ENCODE data around the gene HAUS7.

HAUS7 gene

DNA sequence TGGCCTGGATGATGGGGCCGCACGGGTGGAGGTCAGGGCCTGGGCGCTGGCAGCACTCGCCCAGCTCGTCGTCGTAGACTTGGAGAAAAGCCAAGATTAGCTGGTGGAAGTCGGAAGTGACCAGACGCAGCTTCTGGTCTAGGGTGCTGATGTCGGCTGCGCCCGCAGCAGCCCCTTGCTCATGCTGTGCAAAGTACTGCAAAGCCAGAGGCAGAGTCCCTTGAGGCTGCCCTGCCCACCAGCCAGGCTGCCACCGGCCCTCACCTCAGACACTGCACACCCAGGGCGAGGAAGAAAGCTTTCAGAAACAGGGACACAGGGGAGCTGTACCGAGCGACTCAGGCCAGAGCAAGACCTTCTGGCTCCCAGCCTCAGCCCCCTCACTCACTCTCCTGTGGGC lies 14.8 kb downstream of the HAUS7 start:
- H3K4me2 ChIP-seq (ENCODE audit: low read depth, low read length, poor library complexity, severe bottlenecking), result no peak overlapping the region
- no peak overlapping the region for H3K4me3 ChIP-seq (ENCODE audit: low read length, poor library complexity, severe bottlenecking)
- H3K4me1 ChIP-seq (ENCODE audit: insufficient read depth, low read length, poor library complexity, severe bottlenecking), result no peaks in the 10 kb centered on the region
- H3K9me3 ChIP-seq (ENCODE audit: insufficient read depth, low read depth, low read length), result no peaks in the 10 kb centered on the region
- no peaks in the 10 kb centered on the region; the same call in 1 of the 2 replicates for H3K36me3 ChIP-seq (ENCODE audit: insufficient read depth, low read length)
- no peak overlapping the region for H3K9ac ChIP-seq (ENCODE audit: low read depth, low read length, poor library complexity, severe bottlenecking)
- no peaks in the 10 kb centered on the region for H3K27me3 ChIP-seq (ENCODE audit: insufficient read depth, low read length, poor library complexity, severe bottlenecking)
- H3K9me2 ChIP-seq (replicated peaks; ENCODE audit: low read depth, low read length), result no peaks in the 10 kb centered on the region
- no peaks in the 10 kb centered on the region for H3F3A ChIP-seq (ENCODE audit: low read depth)
- H4K20me1 ChIP-seq (ENCODE audit: insufficient read depth, low read length, poor library complexity, severe bottlenecking), result no peaks in the 10 kb centered on the region
- no peak for TF ChIP-seq EZH2phosphoT487 (IDR thresholded peaks at IDR 0.05; ENCODE audit: borderline replicate concordance)
- TF ChIP-seq CTCF (conservative IDR thresholded peaks at IDR 0.05; ENCODE audit: low read length), result no peak
- H2AFZ ChIP-seq (ENCODE audit: low read length), result no peak overlapping the region
- H3K79me2 ChIP-seq (ENCODE audit: insufficient read depth, low read length), result no peaks in the 10 kb centered on the region

DNA sequence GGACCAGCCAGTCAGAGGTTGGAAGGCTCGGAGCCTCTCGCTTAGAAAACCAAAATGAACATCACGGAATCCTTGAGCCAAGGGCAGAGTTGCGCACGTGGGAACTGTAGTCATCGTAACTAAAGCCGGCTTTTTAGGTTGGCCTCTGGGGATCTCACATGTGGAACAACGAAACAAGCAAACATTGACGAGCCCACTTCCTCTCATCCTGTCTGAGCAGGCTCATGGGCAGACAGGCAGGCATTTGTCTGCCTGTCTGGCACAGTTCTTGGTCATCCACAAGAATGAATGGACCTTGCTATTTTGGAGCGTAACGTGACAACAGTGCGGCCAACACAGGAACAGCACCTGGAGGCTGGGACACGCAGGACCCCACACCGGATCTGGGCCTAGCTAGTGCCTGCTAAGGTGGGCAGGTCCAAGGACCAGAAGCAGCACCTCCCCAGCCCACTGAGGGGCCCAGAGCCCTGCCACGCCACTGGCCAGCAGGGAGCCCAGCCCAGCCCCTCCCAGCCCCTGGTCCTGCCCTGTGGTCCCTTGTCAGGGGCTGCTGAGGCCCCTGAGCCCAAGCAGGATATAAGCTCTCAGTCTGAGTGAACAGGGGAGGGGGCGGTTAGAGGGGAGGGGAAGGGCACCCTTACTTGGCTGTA lies 15.3 kb downstream of the HAUS7 start:
- H3K4me3 ChIP-seq (ENCODE audit: low read length, poor library complexity, severe bottlenecking), result no peak overlapping the region
- H3K9me3 ChIP-seq (ENCODE audit: insufficient read depth, low read depth, low read length), result no peaks in the 10 kb centered on the region
- H3K79me2 ChIP-seq (ENCODE audit: insufficient read depth, low read length), result no peaks in the 10 kb centered on the region
- H3K9ac ChIP-seq (ENCODE audit: low read depth, low read length, poor library complexity, severe bottlenecking), result no peak overlapping the region
- H3K9me2 ChIP-seq (replicated peaks; ENCODE audit: low read depth, low read length), result no peaks in the 10 kb centered on the region
- H3F3A ChIP-seq (ENCODE audit: low read depth), result no peaks in the 10 kb centered on the region
- H4K20me1 ChIP-seq (ENCODE audit: insufficient read depth, low read length, poor library complexity, severe bottlenecking), result no peaks in the 10 kb centered on the region
- no peaks in the 10 kb centered on the region for H3K4me1 ChIP-seq (ENCODE audit: insufficient read depth, low read length, poor library complexity, severe bottlenecking)
- no peaks in the 10 kb centered on the region for H3K27me3 ChIP-seq (ENCODE audit: insufficient read depth, low read length, poor library complexity, severe bottlenecking)
- H3K4me2 ChIP-seq (ENCODE audit: low read depth, low read length, poor library complexity, severe bottlenecking), result no peak overlapping the region
- TF ChIP-seq EZH2phosphoT487 (IDR thresholded peaks at IDR 0.05; ENCODE audit: borderline replicate concordance) (no peak), CTCF (conservative IDR thresholded peaks at IDR 0.05; ENCODE audit: low read length) (no peak)
- no peaks in the 10 kb centered on the region; the same call in 1 of the 2 replicates for H3K36me3 ChIP-seq (ENCODE audit: insufficient read depth, low read length)
- H2AFZ ChIP-seq (ENCODE audit: low read length), result no peak overlapping the region

DNA sequence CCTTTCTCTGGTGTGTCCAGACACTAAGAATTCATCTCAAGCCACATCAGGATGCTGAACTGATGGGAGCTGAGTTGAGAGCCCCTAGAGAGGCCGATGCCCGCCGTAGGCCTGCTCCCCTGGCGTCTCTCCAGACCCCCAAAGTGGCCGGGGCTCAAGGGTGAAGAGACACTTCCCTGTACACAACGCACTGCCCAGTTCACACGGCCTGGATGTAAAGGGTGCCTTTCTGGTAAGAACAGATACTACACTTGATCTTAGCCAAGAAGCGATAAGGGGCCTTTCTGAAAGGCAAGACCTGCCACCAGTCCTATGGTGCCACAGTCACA lies 19.5 kb downstream of the HAUS7 start:
- Histone ChIP-seq H3K79me2 (ENCODE audit: insufficient read depth, low read length) (no peaks in the 10 kb centered on the region), H3K27me3 (ENCODE audit: insufficient read depth, low read length, poor library complexity, severe bottlenecking) (no peaks in the 10 kb centered on the region), H3K4me2 (ENCODE audit: low read depth, low read length, poor library complexity, severe bottlenecking) (no peak overlapping the region), H2AFZ (ENCODE audit: low read length) (no peak overlapping the region), H3K9me2 (replicated peaks; ENCODE audit: low read depth, low read length) (no peaks in the 10 kb centered on the region), H3K9me3 (ENCODE audit: insufficient read depth, low read depth, low read length) (no peaks in the 10 kb centered on the region), H4K20me1 (ENCODE audit: insufficient read depth, low read length, poor library complexity, severe bottlenecking) (no peaks in the 10 kb centered on the region), H3K36me3 (ENCODE audit: insufficient read depth, low read length) (no peaks in the 10 kb centered on the region; the same call in 1 of the 2 replicates), H3K4me3 (ENCODE audit: low read length, poor library complexity, severe bottlenecking) (no peak overlapping the region), H3F3A (ENCODE audit: low read depth) (no peaks in the 10 kb centered on the region), H3K9ac (ENCODE audit: low read depth, low read length, poor library complexity, severe bottlenecking) (no peak overlapping the region), H3K4me1 (ENCODE audit: insufficient read depth, low read length, poor library complexity, severe bottlenecking) (no peaks in the 10 kb centered on the region)
- no peak for TF ChIP-seq CTCF (conservative IDR thresholded peaks at IDR 0.05; ENCODE audit: low read length)
- no peak for TF ChIP-seq EZH2phosphoT487 (IDR thresholded peaks at IDR 0.05; ENCODE audit: borderline replicate concordance)

All from Loucy (cell line).